GM19438 (cell line): Measurements from ENCODE around the gene TGFB1I1.
A peak's percentile ranks its signal among the peaks of the same experiment; 100 is the strongest.
"Not testable (repeated sequence)": the region's sequence is repeated elsewhere in the genome, so short reads cannot be mapped to it uniquely, and the experiment has no call there.

ENCODE experiments used
- ATAC-seq: cut with Tn5 transposase; IDR thresholded peaks from one replicate; pipeline ENCODE4 v1.9.1; 2021; ENCODE audit warnings: low read depth; ENCODE audit not compliant: unreplicated experiment

The TGFB1I1 gene

GRCh38 chr16:31486045-31486444 lies 14.1 kb downstream of the TGFB1I1 start:
- no peak for ATAC-seq

GRCh38 chr16:31487071-31487719 lies 15.2 kb downstream of the TGFB1I1 start:
- ATAC-seq = no peak

- ATAC-seq = peak; percentile 82
These were observed 15.9 kb downstream of the TGFB1I1 start for GRCh38 chr16:31487720-31488467.

GRCh38 chr16:31488468-31489297 lies 16.7 kb downstream of the TGFB1I1 start:
- no peak for ATAC-seq

GRCh38 chr16:31489298-31489564 lies 17.3 kb downstream of the TGFB1I1 start:
- no peak for ATAC-seq

- ATAC-seq = no peak
These were observed 17.9 kb downstream of the TGFB1I1 start for GRCh38 chr16:31489616-31490584.

GRCh38 chr16:31491778-31492418 lies 19.9 kb downstream of the TGFB1I1 start:
- ATAC-seq = no peak

GRCh38 chr16:31493506-31494125 lies 21.7 kb downstream of the TGFB1I1 start:
- ATAC-seq = no peak

- ATAC-seq = no peak
These were observed 24.7 kb downstream of the TGFB1I1 start for GRCh38 chr16:31496670-31497069.

GRCh38 chr16:31498493-31498892 lies 26.5 kb downstream of the TGFB1I1 start:
- no peak for ATAC-seq

- ATAC-seq = no peak
These were observed 28.0 kb downstream of the TGFB1I1 start for GRCh38 chr16:31499928-31500327.

GRCh38 chr16:31501226-31501965 lies 29.4 kb downstream of the TGFB1I1 start:
- no peak for ATAC-seq

- no peak for ATAC-seq
These were observed 30.0 kb downstream of the TGFB1I1 start for GRCh38 chr16:31501966-31502348.

- ATAC-seq = no peak
These were observed 31.0 kb downstream of the TGFB1I1 start for GRCh38 chr16:31502981-31503380.

GRCh38 chr16:31503555-31503954 lies 31.6 kb downstream of the TGFB1I1 start:
- not testable (repeated sequence) for ATAC-seq

GRCh38 chr16:31504159-31504558 lies 32.2 kb downstream of the TGFB1I1 start:
- no peak for ATAC-seq

- no peak for ATAC-seq
These were observed 33.5 kb downstream of the TGFB1I1 start for GRCh38 chr16:31505483-31505882.

GRCh38 chr16:31507617-31507928 lies 35.6 kb downstream of the TGFB1I1 start:
- ATAC-seq = peak; percentile 6
